SK-N-MC (cell line): Measurements from ENCODE around the gene NQO2.

Experiments
- DNase-seq: peaks from one replicate; pipeline ENCODE4 v3.0.0-alpha.2; 2011; ENCODE audit warnings: low read depth, low spot score
- H3K27ac ChIP-seq: fragments of 200-600 bp; sonication (generic); 2 replicates; pipeline ENCODE4 v1.5.1; 2016; ENCODE audit warnings: mixed run types
- H3K36me3 ChIP-seq: fragments of 200-600 bp; sonication (generic); 2 replicates; pipeline ENCODE4 v1.6.1; 2017; ENCODE audit warnings: antibody characterized with exemption, low read length, mixed read lengths; ENCODE audit not compliant: insufficient read depth
- H3K4me3 ChIP-seq: fragments of 200-600 bp; sonication (generic); 2 replicates; pipeline ENCODE4 v1.5.1; 2016
- H3K9ac ChIP-seq: fragments of 200-600 bp; sonication (generic); 2 replicates; pipeline ENCODE4 v1.8.0; 2017; ENCODE audit warnings: mixed run types, mixed read lengths; ENCODE audit not compliant: insufficient read length
- H3K9me3 ChIP-seq: fragments of 200-600 bp; sonication (generic); 2 replicates; pipeline ENCODE4 v1.6.1; 2017; ENCODE audit warnings: low read depth, mild to moderate bottlenecking, antibody characterized with exemption, low read length, moderate library complexity, mixed read lengths
- EZH2 ChIP-seq: fragments of 200-600 bp; sonication (generic); IDR thresholded peaks from one replicate; pipeline ENCODE4 v1.6.1; 2017; ENCODE audit warnings: antibody characterized with exemption
- FOXP2 ChIP-seq: optimal IDR thresholded peaks from 2 replicates; pipeline ENCODE3; 2011; ENCODE audit warnings: mild to moderate bottlenecking, moderate library complexity; ENCODE audit not compliant: insufficient read depth; ENCODE audit errors: extremely low read length, control extremely low read depth
- POLR2AphosphoS5 ChIP-seq: IDR thresholded peaks from 2 replicates; pipeline ENCODE4 v1.6.1; 2012; ENCODE audit warnings: mild to moderate bottlenecking, low read depth, low read length, borderline replicate concordance

Gene NQO2

GRCh38 chr6:2958776-2959175 lies 40.9 kb upstream of the NQO2 start:
- no peak for DNase-seq
- Histone ChIP-seq H3K4me3 (no peak overlapping the region), H3K36me3 (no peaks in the 10 kb centered on the region), H3K9ac (no peak overlapping the region), H3K9me3 (no peaks in the 10 kb centered on the region), H3K27ac (no peak overlapping the region)
- TF ChIP-seq EZH2 (no peak), POLR2AphosphoS5 (no peak), FOXP2 (no peak)

- TF ChIP-seq FOXP2 (no peak), POLR2AphosphoS5 (no peak), EZH2 (no peak)
- Histone ChIP-seq H3K4me3 (no peak overlapping the region), H3K36me3 (no peaks in the 10 kb centered on the region), H3K9ac (no peak overlapping the region), H3K27ac (no peak overlapping the region), H3K9me3 (no peaks in the 10 kb centered on the region)
- no peak for DNase-seq
Measured at GRCh38 chr6:2959909-2960719, 39.6 kb upstream of the NQO2 start.

- TF ChIP-seq FOXP2 (no peak), EZH2 (no peak), POLR2AphosphoS5 (no peak)
- DNase-seq: no peak
- Histone ChIP-seq H3K9me3 (no peaks in the 10 kb centered on the region), H3K36me3 (no peaks in the 10 kb centered on the region), H3K9ac (no peak overlapping the region), H3K4me3 (no peak overlapping the region), H3K27ac (no peak overlapping the region)
Measured at GRCh38 chr6:2960935-2961334, 38.8 kb upstream of the NQO2 start.

GRCh38 chr6:2961506-2961905 lies 38.2 kb upstream of the NQO2 start:
- no peak for DNase-seq
- no peaks in the 10 kb centered on the region for H3K9me3 ChIP-seq
- no peaks in the 10 kb centered on the region for H3K36me3 ChIP-seq
- no peak for TF ChIP-seq POLR2AphosphoS5
- no peak for TF ChIP-seq FOXP2
- no peak for TF ChIP-seq EZH2
- no peak overlapping the region for H3K4me3 ChIP-seq
- no peak overlapping the region for H3K9ac ChIP-seq
- no peak overlapping the region for H3K27ac ChIP-seq

- TF ChIP-seq EZH2 (no peak), FOXP2 (no peak), POLR2AphosphoS5 (no peak)
- Histone ChIP-seq H3K9ac (no peak overlapping the region), H3K36me3 (no peaks in the 10 kb centered on the region), H3K4me3 (no peak overlapping the region), H3K27ac (no peak overlapping the region), H3K9me3 (no peaks in the 10 kb centered on the region)
- DNase-seq: no peak
Measured at GRCh38 chr6:2962004-2962403, 37.7 kb upstream of the NQO2 start.

- no peaks in the 10 kb centered on the region for H3K9me3 ChIP-seq
- no peak for TF ChIP-seq POLR2AphosphoS5
- no peak for TF ChIP-seq FOXP2
- no peak for TF ChIP-seq EZH2
- DNase-seq: no peak
- no peak overlapping the region for H3K27ac ChIP-seq
- H3K4me3 ChIP-seq: no peak overlapping the region
- no peak overlapping the region for H3K9ac ChIP-seq
- H3K36me3 ChIP-seq: no peaks in the 10 kb centered on the region
Measured at GRCh38 chr6:2962636-2963035, 37.1 kb upstream of the NQO2 start.

GRCh38 chr6:2963756-2964155 lies 35.9 kb upstream of the NQO2 start:
- no peak for TF ChIP-seq FOXP2
- TF ChIP-seq EZH2: no peak
- no peak for TF ChIP-seq POLR2AphosphoS5
- Histone ChIP-seq H3K36me3 (no peaks in the 10 kb centered on the region), H3K9me3 (no peaks in the 10 kb centered on the region), H3K9ac (no peak overlapping the region), H3K27ac (no peak overlapping the region), H3K4me3 (no peak overlapping the region)
- DNase-seq: no peak

GRCh38 chr6:2964793-2965505 lies 34.7 kb upstream of the NQO2 start:
- no peak for TF ChIP-seq POLR2AphosphoS5
- TF ChIP-seq EZH2: no peak
- no peak for TF ChIP-seq FOXP2
- Histone ChIP-seq H3K27ac (no peak overlapping the region), H3K36me3 (no peaks in the 10 kb centered on the region), H3K9me3 (no peaks in the 10 kb centered on the region), H3K9ac (no peak overlapping the region), H3K4me3 (no peak overlapping the region)
- no peak for DNase-seq

- Histone ChIP-seq H3K27ac (no peak overlapping the region), H3K9ac (no peak overlapping the region), H3K9me3 (no peaks in the 10 kb centered on the region), H3K36me3 (no peaks in the 10 kb centered on the region), H3K4me3 (no peak overlapping the region)
- no peak for TF ChIP-seq EZH2
- no peak for TF ChIP-seq FOXP2
- TF ChIP-seq POLR2AphosphoS5: no peak
- DNase-seq: no peak
Measured at GRCh38 chr6:2966347-2966746, 33.3 kb upstream of the NQO2 start.
